ENCODE measurements around the gene KIAA1328. TPM values are rescaled to one million over a fixed set of nuclear protein-coding genes. Genes with fewer than 3 reads are reported as not detected.

Gene KIAA1328
- total RNA-seq, 1 donor from 2014 or later, result 17.8 TPM

GRCh38 chr18:37199741-37200140 is 370.8 kb downstream of the KIAA1328 start:
- H3K4me3 ChIP-seq, result no peak overlapping the region
- no peak for ATAC-seq
- intact Hi-C loops (cut with DNase I), result no loop called here
- no peaks in the 10 kb centered on the region for H3K36me3 ChIP-seq
- no peak overlapping the region for H3K27ac ChIP-seq
- no peaks in the 10 kb centered on the region for H3K4me1 ChIP-seq
- H3K27me3 ChIP-seq (ENCODE audit: low read depth), result no peaks in the 10 kb centered on the region
- peaks cover 9% of the 10 kb centered on the region for H3K9me3 ChIP-seq
- no peak for DNase-seq
- TF ChIP-seq, protein P1, sequence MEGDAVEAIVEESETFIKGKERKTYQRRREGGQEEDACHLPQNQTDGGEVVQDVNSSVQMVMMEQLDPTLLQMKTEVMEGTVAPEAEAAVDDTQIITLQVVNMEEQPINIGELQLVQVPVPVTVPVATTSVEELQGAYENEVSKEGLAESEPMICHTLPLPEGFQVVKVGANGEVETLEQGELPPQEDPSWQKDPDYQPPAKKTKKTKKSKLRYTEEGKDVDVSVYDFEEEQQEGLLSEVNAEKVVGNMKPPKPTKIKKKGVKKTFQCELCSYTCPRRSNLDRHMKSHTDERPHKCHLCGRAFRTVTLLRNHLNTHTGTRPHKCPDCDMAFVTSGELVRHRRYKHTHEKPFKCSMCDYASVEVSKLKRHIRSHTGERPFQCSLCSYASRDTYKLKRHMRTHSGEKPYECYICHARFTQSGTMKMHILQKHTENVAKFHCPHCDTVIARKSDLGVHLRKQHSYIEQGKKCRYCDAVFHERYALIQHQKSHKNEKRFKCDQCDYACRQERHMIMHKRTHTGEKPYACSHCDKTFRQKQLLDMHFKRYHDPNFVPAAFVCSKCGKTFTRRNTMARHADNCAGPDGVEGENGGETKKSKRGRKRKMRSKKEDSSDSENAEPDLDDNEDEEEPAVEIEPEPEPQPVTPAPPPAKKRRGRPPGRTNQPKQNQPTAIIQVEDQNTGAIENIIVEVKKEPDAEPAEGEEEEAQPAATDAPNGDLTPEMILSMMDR (IDR thresholded peaks at IDR 0.05), result no peak

DNA sequence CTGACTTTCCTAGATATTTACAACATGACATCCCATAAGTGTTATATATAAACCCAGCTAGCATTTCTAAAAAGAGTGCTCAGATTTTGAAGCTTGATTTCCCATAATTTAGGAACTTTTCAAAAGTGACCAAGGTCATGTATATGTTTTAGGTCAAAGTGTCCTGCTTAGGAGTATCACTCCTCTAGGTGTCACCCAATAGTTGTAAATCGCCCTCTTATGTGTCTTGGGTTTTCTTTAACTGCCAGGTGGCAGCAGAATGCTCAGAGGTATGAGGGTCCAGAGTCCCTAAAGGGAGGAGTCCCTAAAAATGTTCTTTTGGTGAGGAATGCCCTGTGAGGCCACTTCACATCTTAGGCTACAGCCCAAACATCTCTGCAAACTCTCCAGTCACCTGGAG is 378.4 kb downstream of the KIAA1328 start:
- H3K27me3 ChIP-seq (ENCODE audit: low read depth), result no peaks in the 10 kb centered on the region
- H3K36me3 ChIP-seq, result no peaks in the 10 kb centered on the region
- ATAC-seq, result no peak
- no peaks in the 10 kb centered on the region for H3K4me1 ChIP-seq
- no peak for DNase-seq
- H3K9me3 ChIP-seq, result peaks cover 9% of the 10 kb centered on the region
- TF ChIP-seq, protein P1 (IDR thresholded peaks at IDR 0.05), result no peak
- no peak overlapping the region for H3K27ac ChIP-seq
- intact Hi-C loops (cut with DNase I), result no loop called here
- H3K4me3 ChIP-seq, result no peak overlapping the region

DNA sequence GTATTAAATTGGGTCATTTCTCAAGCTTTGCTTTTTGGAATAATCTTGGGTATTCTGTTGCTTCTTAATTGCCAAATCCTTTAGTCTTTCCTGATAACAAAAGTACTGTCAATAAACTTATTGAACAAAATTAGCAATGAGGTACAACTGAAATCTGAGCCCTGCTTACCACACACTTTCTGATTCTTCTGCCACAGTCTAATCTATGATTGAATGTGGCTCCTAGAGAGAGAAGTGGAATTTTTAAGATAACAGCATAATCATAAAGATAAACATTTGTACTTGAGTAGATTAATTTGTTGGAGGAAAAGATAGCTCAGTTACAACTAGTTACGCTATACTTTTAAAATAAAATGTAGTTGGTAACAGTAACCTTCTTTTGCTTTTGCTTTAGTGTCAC is 381.9 kb downstream of the KIAA1328 start:
- no peaks in the 10 kb centered on the region for H3K36me3 ChIP-seq
- no peak overlapping the region for H3K4me3 ChIP-seq
- H3K27ac ChIP-seq, result no peak overlapping the region
- DNase-seq, result no peak
- H3K9me3 ChIP-seq, result no peaks in the 10 kb centered on the region
- TF ChIP-seq, protein P1 (IDR thresholded peaks at IDR 0.05), result no peak
- H3K27me3 ChIP-seq (ENCODE audit: low read depth), result no peaks in the 10 kb centered on the region
- no peak for ATAC-seq
- no peaks in the 10 kb centered on the region for H3K4me1 ChIP-seq
- intact Hi-C loops (cut with DNase I), result no loop called here

- intact Hi-C loops (cut with DNase I), result no loop called here
- H3K4me3 ChIP-seq, result no peak overlapping the region
- no peak overlapping the region for H3K27ac ChIP-seq
- TF ChIP-seq, protein P1 (IDR thresholded peaks at IDR 0.05), result no peak
- DNase-seq (no peak), ATAC-seq (no peak)
- H3K4me1 ChIP-seq, result no peaks in the 10 kb centered on the region
- H3K9me3 ChIP-seq, result no peaks in the 10 kb centered on the region
- H3K36me3 ChIP-seq, result no peaks in the 10 kb centered on the region
- no peaks in the 10 kb centered on the region for H3K27me3 ChIP-seq (ENCODE audit: low read depth)
Observed at GRCh38 chr18:37218022-37218590, 389.2 kb downstream of the KIAA1328 start.

- Histone ChIP-seq H3K27me3 (ENCODE audit: low read depth) (no peaks in the 10 kb centered on the region), H3K36me3 (no peaks in the 10 kb centered on the region), H3K27ac (no peak overlapping the region), H3K4me3 (no peak overlapping the region), H3K4me1 (no peaks in the 10 kb centered on the region), H3K9me3 (no peaks in the 10 kb centered on the region)
- DNase-seq, result no peak
- intact Hi-C loops (cut with DNase I), result no loop called here
- no peak for ATAC-seq
- TF ChIP-seq, protein P1 (IDR thresholded peaks at IDR 0.05), result no peak
Observed at GRCh38 chr18:37219257-37219656, 390.3 kb downstream of the KIAA1328 start.
